D721Med (cell line): ENCODE results near the gene TTI1.

Experiments used
- DNase-seq: peaks from one replicate; pipeline ENCODE4 v3.0.0; 2011; ENCODE audit warnings: low spot score; ENCODE audit not compliant: insufficient read length
- FAIRE-seq: peaks from 2 replicates; lab custom pipeline; 2011; peaks lifted over from hg19 to GRCh38; lab: Jason Lieb, UNC
- CTCF ChIP-seq: IDR thresholded peaks from 2 replicates; pipeline ENCODE4 v1.5.1; 2012; ENCODE audit warnings: mild to moderate bottlenecking, control low read depth; ENCODE audit not compliant: insufficient read depth; ENCODE audit errors: missing control alignments

Gene TTI1

DNA sequence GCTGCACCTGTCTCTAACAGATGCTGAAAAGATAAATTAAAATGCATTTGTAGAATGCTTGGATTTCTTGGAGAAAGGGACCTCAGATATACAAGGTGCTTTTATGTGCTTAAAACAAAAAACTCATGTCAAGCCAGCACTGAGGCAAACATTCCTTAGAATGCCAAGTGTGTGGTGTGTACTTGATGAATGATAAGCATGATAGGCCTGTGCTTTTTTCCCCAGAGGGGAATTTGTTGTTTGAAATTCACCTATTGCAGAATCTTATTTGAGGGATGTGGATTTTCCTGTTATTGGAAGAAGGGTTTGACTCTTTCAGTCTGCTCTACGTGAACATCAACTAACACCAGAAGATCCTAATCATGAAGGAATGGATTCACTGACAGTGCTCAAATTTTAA, 28.8 kb downstream of the TTI1 start:
- no peak for FAIRE-seq
- DNase-seq = no peak
- TF ChIP-seq CTCF = no peak

- DNase-seq (no peak), FAIRE-seq (no peak)
- no peak for TF ChIP-seq CTCF
Measured at GRCh38 chr20:38002422-38002821, 30.8 kb downstream of the TTI1 start.

DNA sequence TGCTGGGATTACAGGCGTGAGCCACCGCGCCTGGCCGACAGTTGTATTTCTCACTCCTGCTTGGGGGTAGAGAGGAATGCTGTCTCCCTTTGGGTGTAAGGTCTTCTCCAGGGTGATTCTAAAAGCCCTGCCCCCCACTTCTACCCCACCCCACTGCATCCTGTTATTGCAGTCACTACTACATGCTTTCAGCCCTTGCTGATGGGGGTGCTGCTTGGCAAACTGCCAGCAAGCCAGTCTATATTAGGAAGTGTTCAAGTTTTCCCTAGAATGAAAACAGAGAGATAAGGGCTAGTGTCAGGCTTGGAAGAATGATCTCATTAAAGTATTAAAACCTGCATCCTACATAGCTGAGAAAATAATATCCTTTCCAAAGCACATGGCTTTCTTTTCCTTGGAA, 31.3 kb downstream of the TTI1 start:
- FAIRE-seq = no peak
- no peak for TF ChIP-seq CTCF
- DNase-seq = no peak

DNA sequence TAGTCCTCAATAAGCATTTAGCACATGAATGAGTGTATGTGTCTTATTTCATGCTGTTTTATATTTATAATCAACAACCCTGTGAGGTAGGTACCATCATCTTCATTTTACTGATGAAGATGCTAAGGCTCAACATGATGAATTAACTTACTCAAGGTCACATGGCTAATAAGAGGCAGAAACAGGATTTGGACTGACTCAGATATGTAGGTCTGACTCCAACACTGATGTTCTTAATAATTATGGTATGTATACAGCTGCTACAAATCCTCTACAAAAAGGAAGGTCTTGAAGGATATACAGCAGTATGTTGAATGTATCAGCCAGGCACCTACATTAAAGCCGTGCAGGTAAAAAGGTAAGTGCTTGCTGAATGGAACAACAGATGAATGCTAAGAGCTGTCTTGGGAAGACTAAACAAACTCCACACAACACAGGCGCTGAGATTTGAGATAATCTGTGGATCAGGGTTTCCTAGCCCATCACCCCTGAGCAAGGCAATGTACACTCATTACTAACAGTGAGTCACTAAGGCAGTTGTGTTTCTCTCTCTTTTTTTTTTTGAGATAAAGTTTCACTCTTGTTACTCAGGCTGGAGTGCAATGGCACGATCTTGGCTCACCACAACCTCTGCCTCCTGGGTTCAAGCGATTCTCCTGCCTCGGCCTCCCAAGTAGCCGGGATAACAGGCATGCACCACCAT, 31.9 kb downstream of the TTI1 start:
- FAIRE-seq (no peak), DNase-seq (no peak)
- no peak for TF ChIP-seq CTCF

DNA sequence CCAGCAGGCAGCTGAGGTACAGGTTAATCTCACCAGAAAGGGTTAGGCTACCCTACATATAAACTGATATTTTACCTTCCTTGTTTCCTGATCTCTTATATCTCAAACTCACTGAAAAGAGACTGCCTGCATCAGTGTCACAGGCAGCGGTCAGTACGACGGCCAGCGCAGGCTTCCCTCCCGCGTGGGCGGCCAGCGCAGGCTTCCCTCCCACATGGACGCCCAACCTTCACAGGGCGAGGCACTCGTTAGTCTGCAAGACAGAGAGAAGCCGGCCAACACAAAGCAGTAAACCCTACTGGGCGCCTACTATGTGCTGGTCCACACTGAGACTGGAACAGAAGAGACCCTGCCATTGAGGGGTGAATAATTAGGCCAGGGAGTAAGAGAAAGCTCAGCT, 33.0 kb downstream of the TTI1 start:
- DNase-seq (no peak), FAIRE-seq (no peak)
- no peak for TF ChIP-seq CTCF

- no peak for FAIRE-seq
- no peak for TF ChIP-seq CTCF
- no peak for DNase-seq
Measured at GRCh38 chr20:37999526-38000263, 33.6 kb downstream of the TTI1 start.

DNA sequence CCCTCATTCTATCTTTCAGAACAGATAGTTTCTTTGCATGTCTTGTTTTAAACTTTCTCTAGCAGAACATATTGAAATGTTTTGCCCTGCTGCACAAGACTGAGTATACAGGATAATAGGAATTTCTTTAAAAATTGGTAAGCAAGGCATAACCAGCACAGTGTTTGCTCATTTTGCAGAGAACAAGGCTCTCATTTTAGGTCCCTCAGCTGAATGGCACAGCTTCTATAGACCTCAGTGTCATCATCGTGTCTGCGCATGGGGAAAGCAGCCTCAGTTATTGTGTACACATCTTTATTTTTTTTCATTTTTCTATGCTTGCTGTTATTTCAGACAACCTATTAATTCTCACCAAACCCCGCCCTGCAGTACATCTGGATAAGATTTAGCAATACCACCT, 35.7 kb downstream of the TTI1 start:
- TF ChIP-seq CTCF = no peak
- DNase-seq (no peak), FAIRE-seq (no peak)
